T-helper 17 cell (primary cell): ENCODE measurements around the gene PEX5L. TPM values are rescaled to one million over a fixed set of nuclear protein-coding genes. Genes with fewer than 3 reads are reported as not detected.
A peak's percentile ranks its signal among the peaks of the same experiment; 100 is the strongest.

Source experiments
- ATAC-seq: fragments of 150-1000 bp; cut with Tn5 transposase; 2 replicates; pipeline ENCODE4 v1.10.0; 2021; ENCODE audit warnings: mild to moderate bottlenecking, moderate library complexity
- DNase-seq, 3 donors: peaks; one replicate each; pipeline versions ENCODE4 v3.0.0 to v3.0.0-alpha.2; 2020 to 2021
- H3K9me3 ChIP-seq: one replicate; pipeline ENCODE4 v1.7.0; 2013; ENCODE audit warnings: low read length, mild to moderate bottlenecking; ENCODE audit not compliant: control insufficient read depth, poor library complexity, severe bottlenecking
- H3K27ac Mint-ChIP-seq: one replicate; pipeline ENCODE4 v1.8.0; 2022; ENCODE audit warnings: mild to moderate bottlenecking, moderate library complexity, mixed read lengths
- H3K27me3 Mint-ChIP-seq: one replicate; pipeline ENCODE4 v1.8.0; 2022; ENCODE audit warnings: mixed read lengths
- H3K36me3 Mint-ChIP-seq: one replicate; pipeline ENCODE4 v1.8.0; 2022; ENCODE audit warnings: low read depth, mixed read lengths
- H3K4me1 Mint-ChIP-seq: one replicate; pipeline ENCODE4 v1.8.0; 2022; ENCODE audit warnings: mild to moderate bottlenecking, mixed read lengths
- H3K4me3 Mint-ChIP-seq: one replicate; pipeline ENCODE4 v1.8.0; 2022; ENCODE audit warnings: mild to moderate bottlenecking, moderate library complexity, mixed read lengths
- total RNA-seq, 4 donors: library from RNA in 2 of 4; stranded (reverse) in 2 of 4; gene quantifications; one replicate each; pipeline ENCODE4 v1.2.3 and lab custom pipeline; 2022 to 2026

PEX5L gene
- total RNA-seq, 2 donors from 2014 or later = not detected

DNA sequence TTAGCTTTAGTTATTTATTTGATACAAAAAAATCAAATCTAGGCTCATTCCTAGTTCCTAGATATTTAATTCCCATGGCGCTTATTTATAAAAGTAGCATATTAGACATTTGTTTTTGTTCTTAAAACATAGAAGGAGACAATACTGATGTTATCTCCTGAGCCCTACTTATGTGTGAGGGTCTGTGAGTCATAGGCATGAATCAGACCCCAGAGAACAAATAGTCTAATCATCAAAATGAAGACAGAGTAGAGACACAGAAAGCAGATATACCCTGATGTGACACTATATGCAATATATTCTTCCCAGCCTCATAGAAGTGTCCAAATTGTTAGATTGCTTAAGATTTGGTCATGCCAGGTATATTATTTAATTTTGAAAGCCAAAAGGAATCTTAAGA, 44.9 kb downstream of the PEX5L start:
- Mint-ChIP-seq H3K4me1 (no peaks in the 10 kb centered on the region), H3K27ac (no peak overlapping the region), H3K4me3 (no peak overlapping the region), H3K36me3 (no peaks in the 10 kb centered on the region), H3K27me3 (no peaks in the 10 kb centered on the region)
- DNase-seq = no peak
- no peak for ATAC-seq
- H3K9me3 ChIP-seq = peaks cover 2% of the 10 kb centered on the region

DNA sequence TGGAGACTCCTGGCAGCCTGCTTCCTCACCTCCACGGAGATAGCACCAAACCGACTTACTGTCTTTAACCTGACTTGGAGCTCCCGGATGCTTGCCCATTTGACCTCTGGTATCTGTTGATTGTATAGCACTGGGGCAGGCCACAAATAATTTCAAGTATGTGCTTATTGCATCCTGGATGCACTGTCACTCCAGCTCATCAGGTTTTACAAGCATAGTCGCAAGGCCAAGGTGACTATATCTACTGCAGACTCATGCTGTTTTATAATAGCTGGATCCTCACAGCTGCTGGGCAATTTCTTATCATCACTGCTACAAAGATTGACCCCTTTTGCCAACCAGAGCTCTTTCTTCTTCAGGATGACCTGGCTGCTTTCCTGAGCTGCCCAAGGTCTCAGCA, 45.6 kb downstream of the PEX5L start:
- DNase-seq = no peak
- H3K9me3 ChIP-seq = peaks cover 2% of the 10 kb centered on the region
- no peaks in the 10 kb centered on the region for H3K4me1 Mint-ChIP-seq
- no peak overlapping the region for H3K4me3 Mint-ChIP-seq
- H3K27ac Mint-ChIP-seq = no peak overlapping the region
- no peaks in the 10 kb centered on the region for H3K36me3 Mint-ChIP-seq
- H3K27me3 Mint-ChIP-seq = no peaks in the 10 kb centered on the region
- no peak for ATAC-seq

DNA sequence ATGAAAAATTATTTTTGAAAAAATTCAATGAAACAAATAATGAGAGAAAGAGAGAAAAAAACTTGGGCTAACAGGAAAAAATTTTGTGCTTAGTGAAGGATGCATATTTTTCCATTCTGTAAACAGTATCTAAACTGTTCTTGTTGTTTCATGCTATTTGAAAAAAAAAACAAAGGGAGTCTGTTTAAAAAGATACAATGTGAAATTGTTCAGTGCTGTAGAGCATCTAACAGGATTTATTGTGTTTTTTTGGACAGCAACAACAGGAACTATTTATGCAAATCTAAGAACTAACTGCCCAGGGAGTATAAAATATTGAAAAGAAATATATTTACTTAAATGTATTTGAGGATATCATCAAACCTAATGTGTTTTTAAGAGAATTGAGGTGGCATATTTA, 55.1 kb downstream of the PEX5L start:
- no peaks in the 10 kb centered on the region for H3K36me3 Mint-ChIP-seq
- H3K4me3 Mint-ChIP-seq = no peak overlapping the region
- H3K27ac Mint-ChIP-seq = no peak overlapping the region
- H3K4me1 Mint-ChIP-seq = no peaks in the 10 kb centered on the region
- ATAC-seq = no peak
- peaks cover 13% of the 10 kb centered on the region for H3K27me3 Mint-ChIP-seq
- H3K9me3 ChIP-seq = no peaks in the 10 kb centered on the region
- no peak for DNase-seq

DNA sequence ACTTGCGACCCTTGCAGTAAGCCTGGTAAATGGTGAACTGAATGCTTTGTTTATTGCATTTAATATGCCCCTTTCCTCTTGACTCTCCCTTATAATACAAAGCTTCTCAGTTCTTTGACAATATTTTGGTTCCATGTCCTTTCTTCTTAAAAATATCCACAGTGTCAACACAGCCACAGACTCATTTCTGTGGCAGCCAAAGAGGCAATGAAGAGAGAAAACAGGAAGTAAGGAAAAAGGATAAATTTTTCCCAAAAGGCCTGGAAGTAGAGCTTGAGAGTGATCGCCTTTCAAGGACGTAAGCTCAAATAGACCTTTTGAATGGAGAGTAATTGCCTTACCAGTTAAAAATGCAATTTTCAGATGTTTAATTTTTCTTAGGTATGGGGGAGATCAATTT, 59.4 kb downstream of the PEX5L start:
- no peaks in the 10 kb centered on the region for H3K4me1 Mint-ChIP-seq
- H3K27me3 Mint-ChIP-seq = peaks cover 13% of the 10 kb centered on the region
- H3K36me3 Mint-ChIP-seq = no peaks in the 10 kb centered on the region
- no peak overlapping the region for H3K4me3 Mint-ChIP-seq
- H3K27ac Mint-ChIP-seq = no peak overlapping the region
- H3K9me3 ChIP-seq = no peaks in the 10 kb centered on the region
- no peak for ATAC-seq
- DNase-seq = no peak

DNA sequence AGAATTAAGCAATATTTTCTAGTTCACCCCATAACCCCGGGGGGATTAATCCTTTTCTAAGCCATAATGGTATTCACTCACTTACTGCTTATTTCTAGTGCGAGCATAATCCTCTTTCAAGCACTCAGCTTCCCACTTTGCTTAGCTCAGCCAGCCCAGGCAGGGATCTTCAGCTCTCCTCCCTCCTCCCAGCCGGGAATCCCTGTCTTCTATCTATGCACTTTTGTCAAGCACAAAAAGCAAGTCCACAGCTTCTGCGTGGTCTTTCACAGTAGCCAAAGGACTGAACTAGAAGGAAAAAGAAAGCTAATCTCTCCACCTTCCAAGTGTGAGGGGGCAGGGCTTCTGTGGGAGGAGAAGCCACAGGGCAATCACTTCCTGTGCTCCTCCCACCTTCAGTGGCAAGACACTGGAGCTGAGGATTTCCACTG, 62.8 kb downstream of the PEX5L start:
- no peaks in the 10 kb centered on the region for H3K9me3 ChIP-seq
- Mint-ChIP-seq H3K4me1 (no peaks in the 10 kb centered on the region), H3K27ac (no peak overlapping the region), H3K27me3 (peaks cover 5% of the 10 kb centered on the region), H3K36me3 (no peaks in the 10 kb centered on the region), H3K4me3 (no peak overlapping the region)
- no peak for DNase-seq
- ATAC-seq = no peak

DNA sequence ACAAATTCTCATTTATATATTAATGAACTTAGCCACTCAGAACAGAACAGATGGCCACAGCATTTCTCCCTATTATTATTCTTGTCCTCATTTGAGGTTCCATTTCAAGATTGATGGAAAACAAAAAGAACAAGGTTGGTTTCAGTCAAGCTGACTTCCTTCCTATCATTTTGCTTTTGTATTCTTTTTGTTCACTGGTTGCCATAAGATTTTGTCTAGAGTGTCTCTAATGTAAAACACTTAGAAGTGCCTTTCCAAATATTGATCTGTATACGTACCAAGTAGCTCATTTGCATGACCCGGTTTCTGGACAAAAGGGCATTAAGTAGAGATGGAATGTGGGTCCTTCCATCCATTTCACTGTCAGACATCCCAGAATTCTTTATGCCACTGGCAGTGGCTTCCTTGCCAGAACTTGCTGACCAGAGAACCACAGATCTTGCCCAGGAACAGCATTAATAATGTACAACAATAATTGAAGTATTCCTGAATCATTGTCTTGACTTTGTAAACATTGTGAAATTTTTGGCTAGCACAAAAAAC, 63.8 kb downstream of the PEX5L start:
- H3K4me1 Mint-ChIP-seq = no peaks in the 10 kb centered on the region
- H3K4me3 Mint-ChIP-seq = no peak overlapping the region
- H3K27me3 Mint-ChIP-seq = peaks cover 5% of the 10 kb centered on the region
- no peaks in the 10 kb centered on the region for H3K9me3 ChIP-seq
- H3K27ac Mint-ChIP-seq = no peak overlapping the region
- ATAC-seq (no peak), DNase-seq (no peak)
- H3K36me3 Mint-ChIP-seq = no peaks in the 10 kb centered on the region

DNA sequence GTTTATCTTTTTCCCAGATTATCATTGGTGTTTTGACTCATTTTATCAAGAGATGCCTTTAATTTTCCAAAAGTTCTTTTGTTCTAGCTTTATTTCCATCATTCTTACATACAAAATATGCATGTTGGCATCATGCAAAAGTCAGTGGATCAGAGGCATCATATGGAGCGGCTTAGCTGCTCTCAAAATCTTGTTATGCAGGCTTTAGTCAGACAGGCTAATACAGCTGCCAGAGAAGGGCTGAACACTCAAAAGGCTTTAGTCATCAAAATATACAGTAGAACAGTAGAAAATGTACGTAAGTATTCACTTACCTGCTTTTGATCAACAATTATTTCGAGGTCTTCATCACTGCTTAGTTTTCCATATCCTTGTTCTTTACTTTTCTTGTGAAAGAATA, 65.5 kb downstream of the PEX5L start:
- Mint-ChIP-seq H3K27ac (no peak overlapping the region), H3K4me1 (no peaks in the 10 kb centered on the region), H3K4me3 (no peak overlapping the region), H3K36me3 (no peaks in the 10 kb centered on the region), H3K27me3 (peaks cover 20% of the 10 kb centered on the region)
- DNase-seq (no peak), ATAC-seq (no peak)
- H3K9me3 ChIP-seq = no peaks in the 10 kb centered on the region

DNA sequence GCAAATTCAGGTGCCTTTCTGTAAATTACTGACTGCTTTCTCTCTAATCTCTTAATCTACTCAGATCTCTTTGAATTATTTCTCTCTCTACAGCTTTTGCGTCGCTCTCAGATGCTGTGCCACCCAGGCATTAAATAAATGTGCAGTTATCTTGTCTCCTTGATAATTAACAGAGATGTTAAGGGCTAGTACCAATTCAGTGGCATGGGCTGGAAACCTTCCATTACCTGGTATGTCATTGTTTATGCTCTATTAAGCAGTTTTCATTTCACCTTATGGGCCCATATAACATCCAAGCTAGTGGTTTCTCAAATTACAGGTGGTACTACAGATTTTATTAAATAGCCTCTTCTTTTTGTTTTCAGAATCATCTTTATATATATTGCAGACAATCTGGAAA, 66.0 kb downstream of the PEX5L start:
- DNase-seq (no peak), ATAC-seq (no peak)
- no peaks in the 10 kb centered on the region for H3K36me3 Mint-ChIP-seq
- H3K4me1 Mint-ChIP-seq = no peaks in the 10 kb centered on the region
- H3K27me3 Mint-ChIP-seq = peaks cover 24% of the 10 kb centered on the region
- H3K4me3 Mint-ChIP-seq = peak overlapping the region; percentile 19
- no peaks in the 10 kb centered on the region for H3K9me3 ChIP-seq
- H3K27ac Mint-ChIP-seq = no peak overlapping the region

DNA sequence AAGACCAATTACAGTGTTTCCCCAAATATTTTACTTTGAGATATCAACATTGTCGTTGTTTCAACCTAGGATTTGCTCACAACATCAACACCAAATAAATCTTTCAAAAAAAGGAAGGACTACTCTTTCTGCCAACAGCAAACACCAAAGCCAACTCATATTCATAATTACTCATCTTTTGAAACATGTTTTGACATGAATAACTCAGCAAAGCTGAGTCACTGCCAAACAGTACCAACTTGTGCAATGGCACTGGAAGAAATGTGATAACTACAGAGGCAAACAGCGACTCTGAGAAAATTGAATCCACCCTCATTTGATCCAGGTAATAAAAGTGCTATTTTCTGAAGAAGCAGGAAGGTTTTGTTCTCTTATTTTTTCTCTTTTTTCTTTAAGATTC, 67.2 kb downstream of the PEX5L start:
- H3K4me3 Mint-ChIP-seq = no peak overlapping the region
- H3K36me3 Mint-ChIP-seq = no peaks in the 10 kb centered on the region
- H3K27ac Mint-ChIP-seq = no peak overlapping the region

DNA sequence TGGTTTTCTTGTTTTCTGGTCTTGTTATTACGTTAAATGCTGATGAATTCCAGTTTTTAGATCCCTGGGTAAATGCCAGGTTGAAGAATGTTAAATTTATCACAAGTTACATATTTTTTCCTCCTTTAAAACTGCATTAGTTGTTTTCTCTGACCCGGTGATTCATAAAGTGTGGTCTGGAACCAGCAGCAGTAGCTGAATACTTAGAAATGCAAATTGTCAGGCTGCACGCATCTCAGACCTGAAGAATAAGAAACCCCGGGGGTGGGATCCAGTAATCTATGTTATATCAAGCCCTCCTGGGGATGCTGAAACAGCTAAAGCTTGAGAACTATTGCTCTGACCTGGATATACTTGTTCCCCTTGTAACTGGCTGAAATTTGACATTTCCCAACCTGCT, 69.1 kb downstream of the PEX5L start:
- Mint-ChIP-seq H3K27me3 (peaks cover 46% of the 10 kb centered on the region), H3K4me3 (no peak overlapping the region), H3K27ac (no peak overlapping the region), H3K4me1 (no peaks in the 10 kb centered on the region), H3K36me3 (no peaks in the 10 kb centered on the region)
- DNase-seq (no peak), ATAC-seq (no peak)
- no peaks in the 10 kb centered on the region for H3K9me3 ChIP-seq

More for the DNA sequence above, 67.2 kb downstream of the PEX5L start:
- no peaks in the 10 kb centered on the region for H3K9me3 ChIP-seq
- DNase-seq = no peak
- no peaks in the 10 kb centered on the region for H3K4me1 Mint-ChIP-seq
- ATAC-seq = no peak
- peaks cover 31% of the 10 kb centered on the region for H3K27me3 Mint-ChIP-seq

DNA sequence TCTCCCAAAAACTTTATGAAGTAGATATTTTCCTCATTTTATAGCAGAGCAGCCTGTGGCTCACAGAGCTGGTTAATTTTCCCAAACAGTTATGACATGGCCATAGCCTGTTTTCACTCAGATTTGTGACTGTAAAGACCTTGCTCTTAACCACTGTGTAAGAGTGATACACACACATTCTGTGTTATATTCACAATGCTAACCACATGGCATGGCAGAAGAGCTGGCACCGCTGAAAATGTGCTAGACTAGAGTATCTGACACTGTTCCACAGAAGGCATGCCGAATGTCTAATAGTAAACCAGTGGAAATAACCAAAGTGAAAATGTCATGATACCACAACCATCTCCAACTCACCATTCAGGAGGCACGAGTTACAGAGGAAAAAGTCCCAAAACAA, 71.8 kb downstream of the PEX5L start:
- Mint-ChIP-seq H3K4me1 (no peaks in the 10 kb centered on the region), H3K27ac (no peak overlapping the region), H3K4me3 (no peak overlapping the region), H3K36me3 (no peaks in the 10 kb centered on the region), H3K27me3 (peaks cover 47% of the 10 kb centered on the region)
- DNase-seq (no peak), ATAC-seq (no peak)
- no peaks in the 10 kb centered on the region for H3K9me3 ChIP-seq

DNA sequence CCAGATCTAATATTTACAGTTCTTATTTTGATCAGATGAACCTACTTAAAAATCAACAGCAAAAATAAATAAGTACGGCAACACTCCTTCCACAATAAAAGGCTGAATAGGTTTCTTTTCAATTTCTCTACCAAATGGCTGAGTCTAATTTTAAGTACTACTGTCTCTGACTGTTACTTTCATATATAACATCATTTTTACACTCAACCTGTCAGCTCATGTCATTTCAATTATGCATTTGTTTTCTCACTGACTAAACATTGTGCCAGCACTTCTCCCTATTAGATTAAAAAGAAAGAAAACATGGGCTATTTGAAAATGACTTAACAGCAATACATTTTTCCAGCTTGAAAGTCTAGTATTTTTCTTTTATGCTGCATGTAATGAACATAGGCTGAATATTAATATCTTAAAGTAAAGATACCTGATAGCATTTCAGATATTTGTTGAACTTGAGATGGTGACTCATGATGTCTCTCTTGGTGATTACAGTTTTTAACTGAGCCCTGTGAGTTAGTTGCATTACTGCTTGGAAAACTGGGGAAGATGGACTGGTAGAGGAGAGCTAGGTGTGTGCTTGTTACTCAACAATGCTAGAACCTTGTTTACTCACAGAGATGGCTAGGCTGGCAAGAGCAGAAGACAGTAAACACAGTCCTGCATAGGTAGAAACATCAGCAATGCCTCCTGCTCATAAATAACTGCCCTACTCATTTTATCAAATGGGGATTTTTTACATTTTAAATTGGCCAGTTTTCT, 73.9 kb downstream of the PEX5L start:
- no peak overlapping the region for H3K4me3 Mint-ChIP-seq
- DNase-seq = no peak
- H3K27ac Mint-ChIP-seq = no peak overlapping the region
- ATAC-seq = no peak
- no peaks in the 10 kb centered on the region for H3K36me3 Mint-ChIP-seq
- no peaks in the 10 kb centered on the region for H3K4me1 Mint-ChIP-seq
- H3K27me3 Mint-ChIP-seq = peaks cover 57% of the 10 kb centered on the region
- no peaks in the 10 kb centered on the region for H3K9me3 ChIP-seq

DNA sequence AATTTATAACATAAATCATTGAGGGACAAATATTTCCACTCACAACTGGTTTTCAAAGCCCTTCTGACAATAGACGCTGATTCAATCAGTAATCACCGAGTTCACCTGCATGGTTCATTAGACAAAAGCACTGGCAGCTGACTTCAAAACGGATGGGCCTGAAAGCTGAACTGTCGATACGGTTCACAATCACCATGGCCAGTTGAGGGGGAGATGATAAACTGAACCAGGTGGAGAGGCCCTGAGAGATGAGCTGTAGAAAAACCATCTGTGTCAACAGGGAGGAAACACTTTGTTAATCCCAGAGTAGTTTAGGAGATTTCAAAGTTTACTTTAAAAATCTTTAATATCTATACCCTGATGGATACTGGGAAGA, 75.0 kb downstream of the PEX5L start:
- ATAC-seq (no peak), DNase-seq (no peak)
- H3K4me1 Mint-ChIP-seq = no peaks in the 10 kb centered on the region
- H3K9me3 ChIP-seq = no peaks in the 10 kb centered on the region
- no peak overlapping the region for H3K4me3 Mint-ChIP-seq
- no peaks in the 10 kb centered on the region for H3K36me3 Mint-ChIP-seq
- H3K27me3 Mint-ChIP-seq = peaks cover 56% of the 10 kb centered on the region
- H3K27ac Mint-ChIP-seq = no peak overlapping the region

DNA sequence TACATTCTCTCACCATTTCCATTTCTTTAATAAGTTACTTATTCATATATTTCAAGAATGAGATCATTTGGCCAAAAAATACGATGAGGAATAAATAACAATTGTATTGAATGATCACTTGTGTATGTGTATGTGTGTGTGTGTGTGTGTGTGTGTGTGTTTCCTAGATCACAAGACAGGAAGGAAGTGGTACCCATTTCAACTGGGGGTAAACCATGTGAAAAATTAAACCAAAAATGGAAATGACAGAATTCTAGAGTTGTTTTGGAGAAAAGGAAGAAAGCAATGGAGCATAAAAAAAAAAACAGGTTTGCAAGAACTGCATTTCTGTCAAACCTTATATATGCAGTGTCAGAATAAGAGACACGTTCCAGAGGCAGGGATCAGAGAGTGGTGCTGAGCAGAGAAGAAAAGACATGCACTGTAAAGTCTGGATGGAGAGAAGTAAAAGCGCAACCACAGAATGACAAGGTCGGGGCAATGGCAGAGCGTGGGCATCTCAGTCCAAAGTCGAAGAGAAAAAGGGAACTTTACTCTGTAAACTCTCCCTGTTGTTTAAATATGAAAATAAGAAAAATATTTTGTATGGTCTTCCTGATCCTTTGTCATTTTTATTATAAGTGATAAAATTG, 75.5 kb downstream of the PEX5L start:
- no peaks in the 10 kb centered on the region for H3K9me3 ChIP-seq
- Mint-ChIP-seq H3K27ac (no peak overlapping the region), H3K36me3 (no peaks in the 10 kb centered on the region), H3K4me3 (no peak overlapping the region), H3K4me1 (no peaks in the 10 kb centered on the region), H3K27me3 (peaks cover 51% of the 10 kb centered on the region)
- ATAC-seq (no peak), DNase-seq (no peak)
